ENCODE results near the gene ECM2.

ECM2 gene

GRCh38 chr9:92501671-92502393, 34.0 kb downstream of the ECM2 start:
- no peaks in the 10 kb centered on the region for H3K36me3 Mint-ChIP-seq (ENCODE audit: insufficient read depth)
- no peak overlapping the region for H3K4me3 Mint-ChIP-seq
- H3K4me1 Mint-ChIP-seq (ENCODE audit: low read depth in 2 of 2): no peaks in the 10 kb centered on the region
- no peaks in the 10 kb centered on the region for H3K9me3 Mint-ChIP-seq
- no peak for DNase-seq
- H3K27ac Mint-ChIP-seq: no peak overlapping the region
- ATAC-seq (replicated peaks): no peak
- no peaks in the 10 kb centered on the region for H3K27me3 Mint-ChIP-seq

- H3K27ac Mint-ChIP-seq: no peak overlapping the region
- no peak for DNase-seq
- H3K36me3 Mint-ChIP-seq (ENCODE audit: insufficient read depth): no peaks in the 10 kb centered on the region
- H3K4me1 Mint-ChIP-seq (ENCODE audit: low read depth in 2 of 2): no peaks in the 10 kb centered on the region
- H3K4me3 Mint-ChIP-seq: no peak overlapping the region
- no peak for ATAC-seq (replicated peaks)
- no peaks in the 10 kb centered on the region for H3K27me3 Mint-ChIP-seq
- no peaks in the 10 kb centered on the region for H3K9me3 Mint-ChIP-seq
Observed at GRCh38 chr9:92500725-92501124, 35.1 kb downstream of the ECM2 start.

GRCh38 chr9:92499701-92500100, 36.1 kb downstream of the ECM2 start:
- no peaks in the 10 kb centered on the region for H3K36me3 Mint-ChIP-seq (ENCODE audit: insufficient read depth)

GRCh38 chr9:92496396-92497176, 39.2 kb downstream of the ECM2 start:
- H3K27me3 Mint-ChIP-seq: no peaks in the 10 kb centered on the region
- no peaks in the 10 kb centered on the region for H3K36me3 Mint-ChIP-seq (ENCODE audit: insufficient read depth)
- ATAC-seq (replicated peaks): no peak
- H3K4me1 Mint-ChIP-seq (ENCODE audit: low read depth in 2 of 2): no peaks in the 10 kb centered on the region
- no peak for DNase-seq
- H3K4me3 Mint-ChIP-seq: no peak overlapping the region
- no peak overlapping the region for H3K27ac Mint-ChIP-seq
- no peaks in the 10 kb centered on the region for H3K9me3 Mint-ChIP-seq

More at GRCh38 chr9:92499701-92500100, 36.1 kb downstream of the ECM2 start:
- Mint-ChIP-seq H3K9me3 (no peaks in the 10 kb centered on the region), H3K4me1 (ENCODE audit: low read depth in 2 of 2) (no peaks in the 10 kb centered on the region), H3K27me3 (no peaks in the 10 kb centered on the region), H3K27ac (no peak overlapping the region), H3K4me3 (no peak overlapping the region)
- ATAC-seq (replicated peaks) (no peak), DNase-seq (no peak)

- no peaks in the 10 kb centered on the region for H3K9me3 Mint-ChIP-seq
- no peak overlapping the region for H3K4me3 Mint-ChIP-seq
- no peaks in the 10 kb centered on the region for H3K36me3 Mint-ChIP-seq (ENCODE audit: insufficient read depth)
- H3K27ac Mint-ChIP-seq: no peak overlapping the region
- no peaks in the 10 kb centered on the region for H3K4me1 Mint-ChIP-seq (ENCODE audit: low read depth in 2 of 2)
- no peaks in the 10 kb centered on the region for H3K27me3 Mint-ChIP-seq
- DNase-seq (no peak), ATAC-seq (replicated peaks) (no peak)
Observed at GRCh38 chr9:92494856-92495255, 40.9 kb downstream of the ECM2 start.

GRCh38 chr9:92493749-92494387, 41.9 kb downstream of the ECM2 start:
- no peak for DNase-seq
- H3K4me1 Mint-ChIP-seq (ENCODE audit: low read depth in 2 of 2): no peaks in the 10 kb centered on the region
- no peaks in the 10 kb centered on the region for H3K27me3 Mint-ChIP-seq
- no peaks in the 10 kb centered on the region for H3K9me3 Mint-ChIP-seq
- H3K4me3 Mint-ChIP-seq: no peak overlapping the region
- H3K27ac Mint-ChIP-seq: no peak overlapping the region
- ATAC-seq (replicated peaks): no peak
- H3K36me3 Mint-ChIP-seq (ENCODE audit: insufficient read depth): no peaks in the 10 kb centered on the region

- ATAC-seq (replicated peaks): no peak
Observed at GRCh38 chr9:92492781-92493401, 42.9 kb downstream of the ECM2 start.

GRCh38 chr9:92488681-92489550, 46.9 kb downstream of the ECM2 start:
- Mint-ChIP-seq H3K27me3 (no peaks in the 10 kb centered on the region), H3K36me3 (ENCODE audit: insufficient read depth) (no peaks in the 10 kb centered on the region), H3K4me3 (no peak overlapping the region), H3K4me1 (ENCODE audit: low read depth in 2 of 2) (no peaks in the 10 kb centered on the region), H3K27ac (no peak overlapping the region), H3K9me3 (no peaks in the 10 kb centered on the region)
- ATAC-seq (replicated peaks) (no peak), DNase-seq (no peak)

More at GRCh38 chr9:92492781-92493401, 42.9 kb downstream of the ECM2 start:
- Mint-ChIP-seq H3K27ac (no peak overlapping the region), H3K36me3 (ENCODE audit: insufficient read depth) (no peaks in the 10 kb centered on the region), H3K4me1 (ENCODE audit: low read depth in 2 of 2) (no peaks in the 10 kb centered on the region), H3K27me3 (no peaks in the 10 kb centered on the region), H3K9me3 (no peaks in the 10 kb centered on the region), H3K4me3 (no peak overlapping the region)
- no peak for DNase-seq

- Mint-ChIP-seq H3K4me1 (ENCODE audit: low read depth in 2 of 2) (no peaks in the 10 kb centered on the region), H3K36me3 (ENCODE audit: insufficient read depth) (no peaks in the 10 kb centered on the region), H3K4me3 (no peak overlapping the region), H3K27ac (no peak overlapping the region), H3K9me3 (no peaks in the 10 kb centered on the region), H3K27me3 (no peaks in the 10 kb centered on the region)
- ATAC-seq (replicated peaks) (no peak), DNase-seq (no peak)
Observed at GRCh38 chr9:92486371-92486770, 49.4 kb downstream of the ECM2 start.

GRCh38 chr9:92484563-92484962, 51.2 kb downstream of the ECM2 start:
- ATAC-seq (replicated peaks) (no peak), DNase-seq (no peak)
- no peaks in the 10 kb centered on the region for H3K27me3 Mint-ChIP-seq
- H3K9me3 Mint-ChIP-seq: no peaks in the 10 kb centered on the region
- no peaks in the 10 kb centered on the region for H3K36me3 Mint-ChIP-seq (ENCODE audit: insufficient read depth)
- no peak overlapping the region for H3K4me3 Mint-ChIP-seq
- no peaks in the 10 kb centered on the region for H3K4me1 Mint-ChIP-seq (ENCODE audit: low read depth in 2 of 2)
- no peak overlapping the region for H3K27ac Mint-ChIP-seq

GRCh38 chr9:92483627-92484545, 51.9 kb downstream of the ECM2 start:
- Mint-ChIP-seq H3K4me1 (ENCODE audit: low read depth in 2 of 2) (no peaks in the 10 kb centered on the region), H3K4me3 (no peak overlapping the region), H3K27ac (no peak overlapping the region), H3K9me3 (no peaks in the 10 kb centered on the region), H3K27me3 (no peaks in the 10 kb centered on the region), H3K36me3 (ENCODE audit: insufficient read depth) (no peaks in the 10 kb centered on the region)
- ATAC-seq (replicated peaks) (no peak), DNase-seq (no peak)

GRCh38 chr9:92482805-92483204, 53.0 kb downstream of the ECM2 start:
- ATAC-seq (replicated peaks) (no peak), DNase-seq (no peak)
- Mint-ChIP-seq H3K27ac (no peak overlapping the region), H3K9me3 (no peaks in the 10 kb centered on the region), H3K4me3 (no peak overlapping the region), H3K36me3 (ENCODE audit: insufficient read depth) (no peaks in the 10 kb centered on the region), H3K27me3 (no peaks in the 10 kb centered on the region), H3K4me1 (ENCODE audit: low read depth in 2 of 2) (no peaks in the 10 kb centered on the region)

Data from effector memory CD8-positive, alpha-beta T cell (primary cell).